ENCODE data around the gene DAP3.
"Not testable (repeated sequence)": the region's sequence is repeated elsewhere in the genome, so short reads cannot be mapped to it uniquely, and the experiment has no call there.

The DAP3 gene

DNA sequence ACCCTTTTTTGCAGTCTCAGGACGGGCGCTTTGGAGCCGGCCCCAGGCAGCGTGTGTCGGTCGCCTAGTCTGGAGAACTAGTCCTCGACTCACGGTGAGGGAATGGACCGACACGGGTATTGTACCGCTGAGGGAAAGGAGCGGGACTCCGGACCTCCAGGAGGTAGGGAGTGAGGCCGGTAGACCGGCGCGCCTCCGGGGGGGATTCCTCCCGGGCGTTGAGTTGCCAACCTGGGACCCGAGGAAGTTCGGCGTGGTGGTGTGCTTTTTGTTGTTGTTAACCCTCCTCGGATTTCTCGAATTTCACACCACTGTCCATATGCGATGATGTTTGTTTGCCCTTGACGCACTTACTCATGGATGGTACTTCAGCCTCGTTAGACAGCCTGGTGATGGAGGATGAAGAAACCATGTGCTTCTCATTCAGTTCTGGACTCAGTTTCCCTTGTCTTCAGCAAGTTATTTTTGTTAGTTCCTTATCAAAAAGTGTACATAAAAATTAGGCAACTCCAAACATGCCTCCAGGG lies at the start of gene DAP3:
Gene DAP3, plus strand, starts transcription at position 11 of the 527 bp plus-strand sequence. CDS start 20,689 bp downstream, outside the sequence.
- peak; percentile 92 for DNase-seq (ENCODE audit: low spot score)

DNA sequence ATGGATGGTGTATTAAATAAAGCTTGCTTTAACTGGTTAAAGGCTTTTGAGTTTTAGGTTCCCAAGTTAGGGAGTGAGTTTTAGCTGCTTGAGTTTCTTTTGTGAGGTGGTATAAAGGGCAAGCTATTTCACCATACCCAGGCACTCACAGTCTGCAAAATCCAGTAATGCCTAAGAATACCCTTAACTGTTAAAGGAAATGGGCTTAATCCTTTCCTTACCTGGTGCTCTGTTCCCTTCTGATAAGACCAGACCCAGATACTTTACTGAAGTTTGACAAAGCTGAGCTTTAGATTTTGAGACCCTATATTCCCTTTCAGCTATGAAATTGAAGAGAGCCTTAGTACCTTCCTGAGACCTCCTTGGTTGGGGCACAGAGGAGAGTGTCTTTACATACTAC lies 48.5 kb upstream of the DAP3 start:
- no peak for DNase-seq (ENCODE audit: low spot score)

DNA sequence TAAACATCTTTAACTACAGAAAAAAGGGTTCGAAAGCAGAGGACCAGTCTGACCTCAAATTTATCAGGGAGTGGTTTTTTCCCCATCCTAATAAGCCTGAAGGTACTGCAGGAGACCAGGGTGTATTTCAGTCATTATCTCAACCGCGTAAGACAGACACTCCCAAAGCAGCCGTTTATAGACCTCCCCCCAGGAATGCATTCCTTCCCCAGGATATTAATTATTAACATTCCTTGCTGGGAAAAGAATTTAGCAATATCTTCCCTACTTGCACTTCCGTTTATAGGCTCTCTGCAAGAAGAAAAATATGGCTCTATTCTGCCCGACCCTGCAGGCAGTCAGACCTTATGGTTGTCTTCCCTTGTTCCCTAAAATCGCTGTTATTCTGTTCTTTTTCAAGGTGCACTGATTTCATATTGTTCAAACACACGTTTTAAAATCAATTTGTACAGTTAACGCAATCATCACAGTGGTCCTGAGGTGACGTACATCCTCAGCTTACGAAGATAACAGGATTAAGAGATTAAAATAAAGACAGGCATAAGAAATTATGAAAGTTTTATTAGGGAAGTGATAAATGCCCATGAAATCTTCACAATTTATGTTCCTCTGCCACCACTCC lies 46.2 kb upstream of the DAP3 start:
- DNase-seq (ENCODE audit: low spot score): not testable (repeated sequence)

DNA sequence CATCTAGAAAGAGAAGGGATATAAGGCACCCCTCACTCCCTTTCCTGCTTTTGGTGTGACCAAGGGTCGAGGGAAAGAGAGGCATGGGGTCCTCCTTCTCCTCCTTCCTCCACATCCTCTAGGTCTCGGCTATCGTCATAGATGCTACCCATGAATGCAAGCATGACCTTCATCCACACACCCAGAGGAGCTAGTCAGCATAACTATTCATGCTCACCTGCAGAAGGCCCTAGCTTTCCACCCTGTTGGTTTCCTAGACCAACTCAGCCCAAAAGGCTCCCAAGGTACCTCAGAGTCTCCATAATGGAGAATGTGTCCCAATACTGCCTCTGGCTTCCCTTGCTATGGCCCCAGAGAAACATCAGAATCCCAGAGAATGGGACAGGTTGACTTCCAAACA lies 45.7 kb upstream of the DAP3 start:
- no peak for DNase-seq (ENCODE audit: low spot score)

DNA sequence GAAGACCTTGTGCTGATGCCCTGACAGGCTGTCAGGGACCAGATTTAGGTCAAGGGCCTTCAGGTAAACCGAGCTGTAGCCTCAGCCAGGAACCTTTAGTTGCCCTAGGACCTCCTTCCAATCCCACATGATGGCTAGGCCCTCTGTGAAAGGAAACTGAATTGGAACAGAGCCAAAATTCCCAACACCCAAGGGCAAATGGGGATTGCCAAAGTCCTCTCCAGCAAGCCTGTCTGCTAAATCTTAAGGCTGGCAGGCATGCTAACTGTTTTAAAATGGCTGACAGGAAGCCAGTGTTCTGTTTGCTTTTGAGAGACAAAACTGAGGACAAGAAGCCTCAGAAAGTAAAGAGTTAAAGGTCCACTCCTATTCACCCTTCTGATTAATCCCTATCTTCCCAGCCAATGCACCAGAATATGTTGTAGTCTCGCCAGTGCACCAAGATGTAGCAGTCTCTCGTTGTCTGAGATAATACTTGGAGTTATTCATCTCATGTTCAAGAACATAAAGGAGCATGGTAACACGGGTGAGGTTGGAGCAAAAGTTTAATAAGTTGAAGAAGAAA lies 43.8 kb upstream of the DAP3 start:
- DNase-seq (ENCODE audit: low spot score): no peak

DNA sequence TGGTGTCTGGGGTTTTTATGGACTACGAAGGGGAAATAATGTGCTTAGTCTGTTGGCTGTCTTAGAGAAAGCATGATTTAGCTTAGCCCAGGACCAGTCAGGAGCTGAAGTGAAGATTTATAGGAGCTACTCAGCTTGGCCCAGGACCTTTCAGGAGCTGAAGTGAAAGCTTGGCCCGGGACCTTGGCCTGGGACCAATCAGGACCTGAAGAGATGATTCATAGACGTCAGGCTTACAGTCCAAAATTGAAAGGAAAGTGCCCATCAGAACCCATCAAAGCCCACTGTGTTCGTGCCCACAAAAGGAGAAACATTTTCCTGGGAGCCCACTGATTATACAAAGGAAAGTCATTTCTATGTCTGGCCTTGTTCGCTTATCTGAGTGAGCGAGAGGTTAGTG lies 43.2 kb upstream of the DAP3 start:
- peak; percentile 25 for DNase-seq (ENCODE audit: low spot score)

DNA sequence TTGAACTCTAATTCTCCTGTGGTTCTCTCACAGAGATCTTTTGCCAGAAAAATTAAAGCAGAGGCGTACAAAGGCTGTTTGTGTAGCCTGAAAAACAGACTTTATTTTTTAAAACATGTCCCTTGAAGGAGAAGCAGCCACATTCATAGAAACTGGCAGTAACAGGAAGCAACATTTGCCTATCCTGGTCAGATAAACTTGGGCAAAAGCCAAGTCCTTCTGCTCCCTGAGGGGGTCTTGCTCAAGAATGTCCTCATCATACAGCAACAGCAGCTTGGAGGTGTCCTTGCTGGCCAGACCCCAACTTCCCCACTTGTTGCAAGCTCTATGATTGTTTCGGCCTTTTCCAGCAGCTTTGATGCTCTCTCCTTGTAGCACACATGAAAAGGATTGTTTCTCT lies 42.6 kb upstream of the DAP3 start:
- DNase-seq (ENCODE audit: low spot score): no peak

DNA sequence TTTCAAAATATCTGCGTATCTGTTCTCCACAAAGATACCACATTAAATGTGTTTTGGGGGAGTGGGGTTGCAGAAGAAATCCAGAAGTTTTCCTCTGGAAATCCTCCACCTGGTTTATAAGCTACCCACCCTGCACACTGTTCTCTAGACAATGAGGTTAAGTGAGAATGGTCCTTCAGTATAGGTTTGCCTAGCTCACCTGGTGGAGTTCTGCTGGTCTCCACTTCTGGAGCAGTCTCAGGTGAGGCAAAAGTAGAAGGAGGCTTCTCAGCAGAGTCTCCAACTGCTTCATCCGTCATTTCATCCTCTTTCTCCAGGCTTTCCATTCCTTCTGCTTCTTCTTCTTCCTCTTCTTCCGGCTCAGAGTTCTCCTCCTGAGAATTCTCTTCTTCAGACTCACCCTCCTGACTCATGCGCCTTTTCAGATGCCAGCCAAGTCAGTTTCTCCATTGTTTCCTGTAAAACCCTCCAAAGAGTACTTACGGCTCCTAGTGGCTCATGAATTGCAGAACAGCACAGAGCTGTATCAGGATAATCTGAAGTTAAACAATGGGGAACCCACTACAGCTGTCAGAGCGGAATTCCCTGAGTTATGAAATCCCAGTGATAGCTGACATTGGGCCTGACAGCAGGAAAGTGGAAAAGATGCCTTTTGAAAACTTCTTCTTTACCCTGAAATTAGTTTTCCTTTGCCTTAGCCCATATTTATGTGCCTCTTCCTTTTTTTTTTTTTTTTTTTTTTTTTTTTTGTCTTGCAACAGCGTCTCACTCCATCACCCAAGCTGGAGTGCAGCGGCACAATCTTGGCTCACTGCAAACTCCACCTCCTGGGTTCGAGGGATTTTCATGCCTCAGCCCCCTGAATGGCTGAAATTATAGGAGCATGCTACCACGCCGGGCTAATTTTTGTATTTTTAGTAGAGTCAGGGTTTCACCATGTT lies 40.4 kb upstream of the DAP3 start:
- DNase-seq (ENCODE audit: low spot score): peak; percentile 80

DNA sequence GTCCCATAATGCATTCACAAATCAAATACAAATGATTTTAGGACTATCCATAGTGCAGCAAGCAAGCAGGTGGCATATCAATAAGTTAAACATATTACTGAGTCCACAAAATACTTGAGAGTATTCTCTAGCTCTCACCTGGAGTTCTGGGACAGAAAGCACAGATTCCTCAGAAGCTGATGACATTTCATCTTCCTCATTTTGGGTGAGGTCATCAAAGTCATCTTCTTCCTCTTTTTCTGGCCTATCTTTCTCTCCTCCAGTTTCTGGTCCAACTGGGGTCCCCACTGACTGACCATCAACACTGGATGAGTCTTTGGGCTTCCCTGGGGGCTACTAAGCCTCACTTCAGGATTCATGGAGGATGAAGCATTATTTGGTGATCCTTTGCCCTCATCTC lies 39.2 kb upstream of the DAP3 start:
- DNase-seq (ENCODE audit: low spot score): no peak

DNA sequence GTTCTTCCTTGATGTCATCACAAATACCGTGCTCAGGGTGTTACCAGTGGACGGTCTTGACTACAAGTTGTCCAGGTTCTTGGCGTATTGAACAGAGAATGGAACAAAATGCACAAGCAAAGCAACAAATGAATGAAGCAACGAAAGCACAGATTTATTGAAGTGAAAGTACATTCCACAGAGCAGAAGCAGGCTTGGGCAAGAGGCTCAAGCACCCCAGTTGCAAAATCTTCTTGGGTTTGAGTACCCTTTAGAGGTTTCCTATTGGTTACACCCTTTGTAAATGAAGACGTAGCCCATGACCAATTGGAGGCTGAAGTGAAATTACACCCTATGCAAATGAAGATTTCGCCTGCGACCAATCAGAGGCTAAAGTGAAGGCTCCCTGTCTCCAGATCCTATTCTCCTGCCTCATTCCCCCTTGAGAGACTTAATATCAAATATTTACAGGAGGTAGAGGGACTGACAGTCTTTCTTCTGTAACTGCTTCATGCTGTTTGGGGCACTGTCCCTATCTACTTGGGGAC lies 38.6 kb upstream of the DAP3 start:
- DNase-seq (ENCODE audit: low spot score): no peak

DNA sequence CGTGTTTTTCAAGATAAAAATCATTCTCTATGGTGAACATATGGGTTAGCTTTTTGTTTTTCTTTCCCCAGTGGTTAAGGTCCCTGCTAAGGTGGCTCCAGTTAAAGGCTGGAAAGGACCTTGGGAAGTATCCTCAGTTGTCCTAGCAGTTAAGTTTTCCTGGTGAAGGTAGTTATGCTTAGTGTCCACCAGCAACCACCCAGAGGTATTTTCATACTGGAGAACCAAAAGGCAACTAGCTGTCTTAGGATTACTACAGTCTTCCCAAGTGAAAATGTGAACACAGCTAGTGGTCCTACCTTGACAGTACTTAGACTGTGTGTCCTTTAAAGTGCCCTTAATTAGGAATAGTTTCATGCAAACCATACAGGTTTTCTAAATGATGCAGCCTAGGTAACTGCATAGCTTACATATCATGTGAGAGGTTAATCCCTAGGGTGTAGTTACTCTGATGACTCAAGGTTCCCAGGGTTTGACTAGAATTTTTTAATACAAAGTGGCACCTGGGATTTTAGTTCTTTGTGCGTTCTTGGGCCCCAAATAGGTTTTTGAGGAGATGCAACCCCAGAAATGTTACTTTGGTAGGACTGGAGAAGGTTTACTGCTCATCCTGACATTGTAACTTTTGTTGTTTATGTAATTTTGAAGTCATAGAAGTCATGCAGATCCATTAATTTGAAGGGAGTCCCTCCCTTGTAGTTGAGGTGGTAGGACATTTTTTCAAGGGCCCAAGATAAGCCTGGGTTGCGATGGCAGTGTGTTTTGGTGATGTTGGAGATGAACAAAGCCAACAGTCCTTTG lies 36.8 kb upstream of the DAP3 start:
- DNase-seq (ENCODE audit: low spot score): no peak

DNA sequence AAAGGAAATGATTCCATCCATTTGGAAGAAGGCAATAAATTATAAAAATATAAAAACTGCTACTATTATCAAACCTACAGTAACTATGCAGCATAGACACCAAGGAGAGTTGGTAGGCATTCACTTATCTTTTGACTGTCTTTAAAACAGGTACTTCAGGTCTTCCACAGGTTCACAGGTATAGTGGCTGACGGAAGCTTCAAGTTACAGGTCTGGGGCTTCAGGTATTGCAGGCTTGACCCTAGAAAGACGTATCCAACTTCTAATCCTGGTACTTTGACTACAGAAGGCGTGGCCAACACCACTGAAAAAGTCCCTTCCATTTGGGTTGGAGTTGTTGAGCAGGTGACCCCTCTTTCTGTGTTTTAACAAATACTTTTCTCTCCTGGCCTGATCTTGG lies 35.9 kb upstream of the DAP3 start:
- DNase-seq (ENCODE audit: low spot score): no peak

DNA sequence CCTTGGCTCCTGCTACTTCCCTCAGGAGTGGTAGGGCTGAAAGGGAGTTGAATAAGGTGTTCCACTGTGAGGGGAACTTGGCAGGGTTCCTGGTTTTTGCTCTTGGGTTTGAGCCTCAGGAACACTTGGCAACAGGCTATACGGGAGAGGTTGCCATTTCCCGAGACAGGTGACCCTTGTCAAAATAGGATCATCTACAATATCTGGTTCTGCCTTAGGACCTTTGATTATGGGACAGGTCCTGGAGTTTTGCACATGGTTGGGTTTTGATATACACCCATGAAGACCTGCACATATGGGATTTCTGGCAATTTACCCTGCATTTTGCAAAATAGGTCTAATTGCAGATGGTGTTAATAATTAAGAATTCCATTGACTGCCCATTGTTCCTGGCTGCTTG lies 31.4 kb upstream of the DAP3 start:
- DNase-seq (ENCODE audit: low spot score): no peak

DNA sequence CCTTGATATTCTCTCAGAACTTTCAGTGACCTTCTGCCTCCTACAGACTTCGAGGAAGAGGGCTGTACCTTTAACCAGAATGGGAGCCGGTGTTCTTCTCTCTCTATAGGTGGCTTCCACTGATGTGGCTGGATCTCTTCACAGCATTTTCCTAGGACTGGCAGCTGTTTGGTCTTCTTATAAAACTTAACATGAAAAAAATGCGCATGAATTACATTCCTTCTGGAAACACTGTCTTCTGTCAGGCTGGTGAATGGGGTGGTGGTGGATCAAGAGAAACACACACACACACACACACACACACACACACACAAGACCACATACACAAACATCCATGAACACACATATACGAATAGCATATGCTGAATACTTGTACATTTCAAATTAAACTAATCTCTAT lies 27.7 kb upstream of the DAP3 start:
- not testable (repeated sequence) for DNase-seq (ENCODE audit: low spot score)

DNA sequence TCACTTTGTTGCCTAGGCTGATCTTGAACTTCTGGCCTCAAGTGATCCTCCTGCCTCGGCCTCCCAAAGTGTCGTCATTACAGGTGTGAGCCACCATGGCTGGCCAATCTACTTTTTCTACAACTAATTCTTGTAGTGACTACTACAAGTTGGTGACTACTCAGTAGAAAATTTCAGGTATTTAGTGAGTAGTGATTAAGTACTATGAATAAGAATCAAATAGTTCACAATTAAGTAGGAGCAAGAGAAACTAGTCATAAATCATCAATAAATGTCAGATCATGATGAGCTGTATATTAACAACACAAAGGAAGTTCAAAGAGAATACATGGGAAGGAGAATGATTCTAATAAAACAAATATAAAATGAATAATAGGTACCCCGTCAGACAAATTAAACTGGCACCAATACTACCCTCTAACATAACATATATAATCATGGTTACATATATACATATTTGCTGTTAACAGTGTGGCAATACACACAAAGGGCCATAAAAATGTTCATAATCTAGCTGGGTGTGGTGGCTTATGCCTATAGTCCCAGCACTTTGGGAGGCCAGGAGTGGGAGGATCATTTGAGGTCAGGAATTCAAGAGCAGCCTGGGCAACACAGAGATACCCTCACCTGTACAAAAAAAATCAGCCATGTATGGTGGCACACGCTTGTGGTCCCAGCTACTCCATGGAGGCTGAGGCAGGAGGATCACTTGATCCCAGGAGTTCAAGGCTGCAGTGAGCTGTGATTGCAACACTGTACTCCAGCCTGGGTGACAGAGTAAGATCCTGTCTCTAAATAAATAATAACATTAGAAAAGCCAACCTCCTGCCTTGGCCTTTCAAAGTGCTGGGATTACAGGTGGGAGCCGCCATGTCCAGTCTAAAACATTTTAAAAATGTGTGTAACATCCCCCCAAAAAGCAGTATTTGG lies 19.4 kb upstream of the DAP3 start:
- DNase-seq (ENCODE audit: low spot score): no peak

DNA sequence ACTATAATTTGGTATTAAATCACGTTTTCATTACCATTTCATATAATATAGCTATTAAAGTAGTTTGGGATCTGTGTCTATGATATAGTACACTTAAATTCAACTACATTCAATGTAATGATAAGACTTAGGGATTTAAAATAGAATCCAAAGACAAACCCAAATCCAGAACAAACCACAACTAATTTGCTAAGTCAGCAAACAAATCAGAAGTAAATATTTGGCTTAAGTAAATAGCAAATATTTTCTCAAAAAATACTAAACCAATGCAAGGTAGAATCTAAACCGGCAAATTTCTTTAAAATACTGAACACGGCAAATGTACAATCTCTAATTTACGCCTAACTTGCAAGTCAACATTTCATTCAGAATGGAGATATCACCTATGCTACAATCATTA lies 17.1 kb upstream of the DAP3 start:
- DNase-seq (ENCODE audit: low spot score): no peak

DNA sequence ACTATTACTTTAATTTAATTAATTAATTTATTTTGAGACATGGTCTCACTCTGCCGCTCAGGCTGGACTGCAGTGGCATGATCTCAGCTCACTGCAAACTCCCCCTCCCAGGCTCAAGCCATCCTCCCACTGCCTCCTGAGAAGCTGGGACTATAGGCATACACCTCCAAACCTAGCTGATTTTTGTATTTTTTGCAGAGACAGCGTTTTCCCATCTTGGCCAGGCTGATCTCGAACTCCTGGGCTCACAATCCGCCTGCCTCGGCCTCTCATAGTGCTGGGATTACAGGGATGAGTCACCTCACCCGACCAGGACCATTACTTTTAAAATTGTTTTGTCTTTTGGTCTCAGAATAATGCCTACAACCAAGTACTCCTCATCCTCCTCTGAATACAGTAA lies 15.9 kb upstream of the DAP3 start:
- no peak for DNase-seq (ENCODE audit: low spot score)

DNA sequence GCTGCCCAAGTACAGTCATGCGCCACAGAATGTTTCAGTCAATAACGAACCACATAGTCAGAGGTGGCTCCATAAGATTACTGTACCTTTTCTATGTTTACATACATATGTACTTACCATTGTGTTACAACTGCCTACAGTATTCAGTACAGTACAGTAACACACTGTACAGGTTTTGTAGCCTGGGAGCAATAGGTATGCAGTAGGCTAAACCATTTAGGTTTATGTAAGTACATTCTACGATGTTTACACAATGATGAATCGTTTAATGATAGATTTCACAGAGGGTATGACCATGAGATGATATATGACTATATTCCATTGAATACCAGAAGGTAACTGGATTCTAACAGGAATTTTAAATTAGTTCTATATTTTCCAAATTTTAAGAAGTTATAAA lies 10.9 kb upstream of the DAP3 start:
- no peak for DNase-seq (ENCODE audit: low spot score)

DNA sequence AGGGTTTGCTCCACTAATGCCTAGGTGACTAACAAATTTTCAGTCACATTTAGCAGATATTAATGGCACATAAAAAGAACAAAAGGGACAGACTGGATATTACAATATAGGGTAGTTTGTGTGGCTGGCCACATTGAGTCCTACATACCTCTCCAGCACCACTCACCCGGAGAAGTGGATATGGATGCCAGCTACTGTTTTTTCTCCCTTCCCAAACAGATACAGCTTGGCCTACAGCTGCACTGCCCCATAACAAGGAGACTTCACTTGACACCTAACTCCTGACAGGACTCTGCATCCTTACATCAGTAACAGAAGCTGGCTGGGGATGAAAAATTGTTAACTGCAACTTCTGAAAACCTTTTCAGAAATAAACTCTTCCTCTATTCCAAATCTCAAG lies 9.9 kb upstream of the DAP3 start:
- not testable (repeated sequence) for DNase-seq (ENCODE audit: low spot score)

DNA sequence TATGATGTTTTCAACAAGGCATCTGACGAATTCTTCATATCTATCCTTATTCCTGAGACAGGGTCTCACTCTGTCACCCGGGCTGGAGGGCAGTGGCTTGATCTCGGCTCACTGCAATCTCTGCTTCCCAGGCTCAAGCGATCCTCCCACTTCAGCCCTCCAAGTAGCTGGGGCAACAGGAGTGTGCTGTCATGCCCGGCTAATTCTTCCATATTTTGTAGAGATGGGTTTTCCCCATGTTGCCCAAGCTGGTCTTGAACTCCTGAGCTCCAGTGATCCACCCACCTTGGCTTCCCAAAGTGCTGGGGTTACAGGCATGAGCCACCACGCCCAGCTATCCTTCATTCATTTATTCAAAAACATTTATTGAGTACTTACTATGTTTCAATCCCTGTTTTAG lies 8.4 kb upstream of the DAP3 start:
- DNase-seq (ENCODE audit: low spot score): no peak

DNA sequence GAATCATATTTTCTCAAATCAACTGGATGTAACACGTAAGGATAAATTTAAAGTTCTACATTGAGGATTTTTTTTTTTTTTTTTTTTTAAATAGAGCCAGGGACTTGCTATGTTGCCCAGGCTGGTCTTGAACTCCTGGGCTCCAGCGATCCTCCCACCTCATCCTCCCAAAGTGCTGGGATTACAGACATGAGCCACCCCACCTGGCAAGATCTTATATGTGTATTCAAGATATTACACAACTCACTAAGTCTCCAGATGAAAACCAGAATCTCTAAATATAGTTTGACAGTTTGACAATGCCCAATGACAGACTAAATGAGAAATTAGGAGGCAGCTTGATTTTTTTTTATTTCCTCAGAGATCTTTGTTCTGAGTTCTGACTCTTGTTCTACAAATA lies 7.1 kb upstream of the DAP3 start:
- no peak for DNase-seq (ENCODE audit: low spot score)
